GM12878 (cell line): ENCODE measurements around the gene MICB.
A peak's percentile ranks its signal among the peaks of the same experiment; 100 is the strongest.
"Not testable (repeated sequence)": the region's sequence is repeated elsewhere in the genome, so short reads cannot be mapped to it uniquely, and the experiment has no call there.

Experiments used
- DPF2 ChIP-seq: fragments of 450-650 bp; IDR thresholded peaks from 2 replicates; pipeline ENCODE4 v1.6.1; 2017; ENCODE audit warnings: mild to moderate bottlenecking
- JUND ChIP-seq: IDR thresholded peaks from 2 replicates; pipeline ENCODE4 v1.6.1; 2012; ENCODE audit warnings: low read depth, mild to moderate bottlenecking, low read length, improper control_type of control experiment, moderate library complexity
- SPI1 ChIP-seq: IDR thresholded peaks from 2 replicates; pipeline ENCODE4 v1.6.1; 2011; ENCODE audit warnings: low read depth, mild to moderate bottlenecking, low read length, moderate library complexity, borderline replicate concordance; ENCODE audit not compliant: insufficient read depth
- STAT1 ChIP-seq: fragments of 450-650 bp; conservative IDR thresholded peaks from 2 replicates; pipeline ENCODE4 v1.6.1; 2014; ENCODE audit warnings: antibody characterized with exemption, mild to moderate bottlenecking
- TAF1 ChIP-seq: IDR thresholded peaks from 2 replicates; pipeline ENCODE4 v1.6.1; 2011; ENCODE audit warnings: mild to moderate bottlenecking, low read depth, low read length, borderline replicate concordance
- TCF7 ChIP-seq: IDR thresholded peaks from 2 replicates; pipeline ENCODE4 v1.6.1; 2014; ENCODE audit warnings: antibody characterized with exemption, borderline replicate concordance
- ZZZ3 ChIP-seq: IDR thresholded peaks from 2 replicates; pipeline ENCODE4 v1.6.1; 2011; ENCODE audit warnings: low read depth; ENCODE audit not compliant: control insufficient read depth, insufficient read length
- TF ChIP-seq, protein P1 (sequence below): fragments of 450-650 bp; formaldehyde crosslinking; IDR thresholded peaks from 2 replicates; pipeline ENCODE4 v1.4.0; 2020; ENCODE audit warnings: mild to moderate bottlenecking, moderate library complexity

DNA sequence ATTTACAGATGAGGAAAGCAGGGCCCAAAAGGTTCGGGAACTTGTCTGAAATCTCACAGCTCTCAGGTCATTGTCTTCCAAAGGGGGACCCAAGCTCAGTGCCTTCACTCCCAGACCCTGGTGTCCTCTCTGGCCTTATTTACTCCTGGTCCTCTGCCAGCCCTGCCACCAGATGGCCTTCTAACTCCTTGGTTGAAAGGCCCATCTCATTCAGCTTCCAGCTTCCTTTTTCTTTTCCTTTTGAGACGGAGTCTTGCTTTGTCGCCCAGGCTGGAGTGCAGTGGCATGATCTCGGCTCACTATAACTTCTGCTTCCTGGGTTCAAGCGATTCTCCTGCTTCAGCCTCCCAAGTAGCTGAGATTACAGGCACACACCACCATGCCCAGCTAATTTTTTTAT, 53.4 kb downstream of the MICB start:
- not testable (repeated sequence) for TF ChIP-seq JUND, STAT1, TAF1, TCF7, DPF2, ZZZ3
- peak; percentile 17; the same call in 1 of the 2 replicates for TF ChIP-seq SPI1
- TF ChIP-seq, protein P1, sequence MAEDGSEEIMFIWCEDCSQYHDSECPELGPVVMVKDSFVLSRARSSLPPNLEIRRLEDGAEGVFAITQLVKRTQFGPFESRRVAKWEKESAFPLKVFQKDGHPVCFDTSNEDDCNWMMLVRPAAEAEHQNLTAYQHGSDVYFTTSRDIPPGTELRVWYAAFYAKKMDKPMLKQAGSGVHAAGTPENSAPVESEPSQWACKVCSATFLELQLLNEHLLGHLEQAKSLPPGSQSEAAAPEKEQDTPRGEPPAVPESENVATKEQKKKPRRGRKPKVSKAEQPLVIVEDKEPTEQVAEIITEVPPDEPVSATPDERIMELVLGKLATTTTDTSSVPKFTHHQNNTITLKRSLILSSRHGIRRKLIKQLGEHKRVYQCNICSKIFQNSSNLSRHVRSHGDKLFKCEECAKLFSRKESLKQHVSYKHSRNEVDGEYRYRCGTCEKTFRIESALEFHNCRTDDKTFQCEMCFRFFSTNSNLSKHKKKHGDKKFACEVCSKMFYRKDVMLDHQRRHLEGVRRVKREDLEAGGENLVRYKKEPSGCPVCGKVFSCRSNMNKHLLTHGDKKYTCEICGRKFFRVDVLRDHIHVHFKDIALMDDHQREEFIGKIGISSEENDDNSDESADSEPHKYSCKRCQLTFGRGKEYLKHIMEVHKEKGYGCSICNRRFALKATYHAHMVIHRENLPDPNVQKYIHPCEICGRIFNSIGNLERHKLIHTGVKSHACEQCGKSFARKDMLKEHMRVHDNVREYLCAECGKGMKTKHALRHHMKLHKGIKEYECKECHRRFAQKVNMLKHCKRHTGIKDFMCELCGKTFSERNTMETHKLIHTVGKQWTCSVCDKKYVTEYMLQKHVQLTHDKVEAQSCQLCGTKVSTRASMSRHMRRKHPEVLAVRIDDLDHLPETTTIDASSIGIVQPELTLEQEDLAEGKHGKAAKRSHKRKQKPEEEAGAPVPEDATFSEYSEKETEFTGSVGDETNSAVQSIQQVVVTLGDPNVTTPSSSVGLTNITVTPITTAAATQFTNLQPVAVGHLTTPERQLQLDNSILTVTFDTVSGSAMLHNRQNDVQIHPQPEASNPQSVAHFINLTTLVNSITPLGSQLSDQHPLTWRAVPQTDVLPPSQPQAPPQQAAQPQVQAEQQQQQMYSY = not testable (repeated sequence)
